Brain microvascular endothelial cell (primary cell): ENCODE data around the gene NPLOC4.

Experiments used
- DNase-seq: peaks from one replicate; pipeline ENCODE4 v3.0.0-alpha.2; 2020
- H3K27ac ChIP-seq: fragments of 250-450 bp; sonication (Bioruptor Pico); 2 replicates; pipeline ENCODE4 v1.5.1; 2020; ENCODE audit warnings: mild to moderate bottlenecking, moderate library complexity
- H3K27me3 ChIP-seq: fragments of 250-450 bp; sonication (Bioruptor Pico); replicated peaks from 2 replicates; pipeline ENCODE4 v1.5.1; 2020; ENCODE audit warnings: mild to moderate bottlenecking
- H3K36me3 ChIP-seq: fragments of 250-450 bp; sonication (Bioruptor Pico); replicated peaks from 2 replicates; pipeline ENCODE4 v1.5.1; 2020; ENCODE audit warnings: mild to moderate bottlenecking
- H3K4me3 ChIP-seq: 2 replicates; pipeline ENCODE4 v1.5.1; 2011; ENCODE audit warnings: low read depth, mild to moderate bottlenecking, control low read depth, low read length, moderate library complexity
- CTCF ChIP-seq: IDR thresholded peaks from 2 replicates; pipeline ENCODE4 v1.5.1; 2011; ENCODE audit warnings: low read depth, mild to moderate bottlenecking, moderate library complexity, low read length, control low read depth, inconsistent platforms; ENCODE audit errors: missing control alignments
- in situ Hi-C: cut with HindIII; loops from 2 replicates; pipeline ENCODE4 v1.10.0; 2017; ENCODE audit warnings: low sequenced_read_pairs, low pct_ligation_motif_present

The NPLOC4 gene

DNA sequence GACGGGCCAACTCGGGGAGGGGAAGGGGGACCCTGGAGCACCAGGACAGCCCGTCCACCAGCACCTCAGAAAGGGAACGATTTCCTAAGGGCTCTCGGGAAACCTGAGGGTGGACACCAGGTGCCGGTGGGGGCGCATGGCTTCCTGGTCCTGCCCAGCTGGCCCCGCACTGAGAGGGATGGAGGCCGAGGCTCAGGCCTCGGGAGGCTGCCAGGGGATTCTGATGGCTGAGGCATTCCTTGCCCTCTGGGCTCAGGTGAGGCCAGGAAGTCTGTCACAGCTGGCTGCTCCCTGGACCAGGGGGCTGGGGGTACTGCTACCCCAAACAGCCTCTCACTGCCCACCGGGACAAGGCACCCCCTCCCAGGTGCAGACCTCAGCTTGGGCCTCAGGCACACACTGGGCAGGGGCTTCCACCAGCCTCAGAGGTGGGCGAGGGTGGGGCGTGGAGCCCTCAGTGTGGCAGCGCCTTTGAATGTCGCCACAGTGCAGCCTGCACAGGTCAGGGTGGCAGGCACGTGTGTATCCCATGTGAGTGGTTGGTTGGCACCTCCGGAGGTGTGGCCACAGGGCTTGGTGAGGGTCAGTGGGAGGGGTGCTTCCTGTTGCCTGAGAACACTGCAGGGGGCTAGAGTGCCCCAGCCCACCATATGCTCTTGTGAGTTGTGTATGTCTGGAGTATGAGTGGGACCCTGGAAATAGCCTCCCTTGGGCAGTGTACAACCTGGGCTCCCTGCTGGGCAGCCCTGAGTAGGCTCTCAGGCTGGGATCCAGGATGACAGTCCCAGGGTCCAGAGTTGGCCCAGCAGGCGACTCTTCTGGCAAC, 112.7 kb downstream of the NPLOC4 start:
- H3K36me3 ChIP-seq = no peaks in the 10 kb centered on the region
- DNase-seq = no peak
- H3K27ac ChIP-seq = no peak overlapping the region
- no peak overlapping the region for H3K4me3 ChIP-seq
- peaks cover 4% of the 10 kb centered on the region for H3K27me3 ChIP-seq
- in situ Hi-C loops = no loop called here
- no peak for TF ChIP-seq CTCF

- H3K36me3 ChIP-seq = no peaks in the 10 kb centered on the region
- TF ChIP-seq CTCF = no peak
- no peak for DNase-seq
- no peak overlapping the region for H3K27ac ChIP-seq
- H3K27me3 ChIP-seq = no peaks in the 10 kb centered on the region
- in situ Hi-C loops = no loop called here
- no peak overlapping the region for H3K4me3 ChIP-seq
These were observed 113.4 kb downstream of the NPLOC4 start for GRCh38 chr17:81523402-81524038.

- no peak overlapping the region for H3K4me3 ChIP-seq
- H3K27me3 ChIP-seq = no peaks in the 10 kb centered on the region
- H3K36me3 ChIP-seq = no peaks in the 10 kb centered on the region
- no peak overlapping the region for H3K27ac ChIP-seq
- in situ Hi-C loops = no loop called here
- TF ChIP-seq CTCF = peak; percentile 66
- DNase-seq = no peak
These were observed 114.2 kb downstream of the NPLOC4 start for GRCh38 chr17:81522491-81523401.

GRCh38 chr17:81520021-81520901, 116.7 kb downstream of the NPLOC4 start:
- no peak for DNase-seq
- Histone ChIP-seq H3K36me3 (no peaks in the 10 kb centered on the region), H3K27me3 (no peaks in the 10 kb centered on the region), H3K4me3 (no peak overlapping the region), H3K27ac (no peak overlapping the region)
- no peak for TF ChIP-seq CTCF
- in situ Hi-C loops = no loop called here
